Measurements from ENCODE around the gene VAMP3. TPM values are rescaled to one million over a fixed set of nuclear protein-coding genes. Genes with fewer than 3 reads are reported as not detected.
A peak's percentile ranks its signal among the peaks of the same experiment; 100 is the strongest.

VAMP3 gene
- total and polyA plus RNA-seq, 4 experiments from 2014 or later: 45.6 to 67.0 (median 51.9) TPM

GRCh38 chr1:7732331-7732730 is 38.8 kb upstream of the VAMP3 start:
- no peaks in the 10 kb centered on the region for H3K27me3 ChIP-seq (ENCODE audit: insufficient read depth, low read length)
- Mint-ChIP-seq H3K9me3 (peaks cover 0 to 4% (median 0%) of the 10 kb centered on the region in 8 donors), H3K4me1 (peaks cover 0 to 4% (median 1%) of the 10 kb centered on the region in 4 donors), H3K27me3 (peaks cover 7% of the 10 kb centered on the region in 2 donors), H3K27ac (peak overlapping the region in 2 of 7 donors; percentile 12 to 43), H3K36me3 (peaks cover 0 to 8% of the 10 kb centered on the region in 2 donors), H3K4me3 (no peak overlapping the region)
- DNase-seq: no peak
- no peaks in the 10 kb centered on the region for H3K4me1 ChIP-seq (ENCODE audit: insufficient read depth, low read length)
- no peaks in the 10 kb centered on the region for H3K36me3 ChIP-seq (ENCODE audit: insufficient read depth, low read length)
- H3K9me3 ChIP-seq (ENCODE audit: control insufficient read depth in 1 of 2, low read length in 2 of 2): no peaks in the 10 kb centered on the region
- no peak overlapping the region for H3K4me3 ChIP-seq (ENCODE audit: low read length in 2 of 2)
- ChIA-PET POLR2A (ENCODE audit: partially characterized antibody) (no interaction called here), CTCF (ENCODE audit: partially characterized antibody) (interaction anchor here (2.0 kb wide), 1 partner anchor 20 kb away, joined by 7 read pairs; no protein-coding TSS in a partner anchor)
- H3K27ac ChIP-seq (ENCODE audit: low read depth, low read length): no peak overlapping the region
- intact Hi-C loops (cut with micrococcal nuclease): no loop called here

GRCh38 chr1:7733276-7733675 is 37.8 kb upstream of the VAMP3 start:
- Histone ChIP-seq H3K4me3 (ENCODE audit: low read length in 2 of 2) (no peak overlapping the region), H3K27me3 (ENCODE audit: insufficient read depth, low read length) (no peaks in the 10 kb centered on the region), H3K9me3 (ENCODE audit: control insufficient read depth in 1 of 2, low read length in 2 of 2) (no peaks in the 10 kb centered on the region), H3K4me1 (ENCODE audit: insufficient read depth, low read length) (no peaks in the 10 kb centered on the region), H3K27ac (ENCODE audit: low read depth, low read length) (no peak overlapping the region), H3K36me3 (ENCODE audit: insufficient read depth, low read length) (no peaks in the 10 kb centered on the region)
- H3K27ac Mint-ChIP-seq: no peak overlapping the region
- peaks cover 0 to 4% (median 1%) of the 10 kb centered on the region in 4 donors for H3K4me1 Mint-ChIP-seq
- no peak overlapping the region for H3K4me3 Mint-ChIP-seq
- peaks cover 0 to 4% (median 0%) of the 10 kb centered on the region in 8 donors for H3K9me3 Mint-ChIP-seq
- intact Hi-C loops (cut with micrococcal nuclease): no loop called here
- ChIA-PET CTCF (ENCODE audit: partially characterized antibody) (interaction anchor here (2.0 kb wide), 1 partner anchor 19 kb away, joined by 7 read pairs; no protein-coding TSS in a partner anchor), POLR2A (ENCODE audit: partially characterized antibody) (no interaction called here)
- H3K27me3 Mint-ChIP-seq: peaks cover 8 to 10% of the 10 kb centered on the region in 2 donors
- no peak for DNase-seq
- peaks cover 0 to 17% of the 10 kb centered on the region in 2 donors for H3K36me3 Mint-ChIP-seq

- Mint-ChIP-seq H3K27ac (no peak overlapping the region), H3K4me3 (no peak overlapping the region), H3K27me3 (peaks cover 3 to 5% of the 10 kb centered on the region in 2 donors), H3K4me1 (no peaks in the 10 kb centered on the region), H3K9me3 (peaks cover 0 to 5% (median 0%) of the 10 kb centered on the region in 8 donors), H3K36me3 (peaks cover 0 to 25% of the 10 kb centered on the region in 2 donors)
- H3K4me3 ChIP-seq (ENCODE audit: low read length in 2 of 2): no peak overlapping the region
- no peak overlapping the region for H3K27ac ChIP-seq (ENCODE audit: low read depth, low read length)
- no peaks in the 10 kb centered on the region for H3K36me3 ChIP-seq (ENCODE audit: insufficient read depth, low read length)
- no peaks in the 10 kb centered on the region for H3K4me1 ChIP-seq (ENCODE audit: insufficient read depth, low read length)
- intact Hi-C loops (cut with micrococcal nuclease): no loop called here
- no peaks in the 10 kb centered on the region for H3K9me3 ChIP-seq (ENCODE audit: control insufficient read depth in 1 of 2, low read length in 2 of 2)
- no peaks in the 10 kb centered on the region for H3K27me3 ChIP-seq (ENCODE audit: insufficient read depth, low read length)
- DNase-seq: no peak
- ChIA-PET CTCF (ENCODE audit: partially characterized antibody) (interaction anchor here (6.8 kb wide), 1 partner anchor 15 kb away, joined by 51 read pairs; no protein-coding TSS in a partner anchor), POLR2A (ENCODE audit: partially characterized antibody) (no interaction called here)
These were observed 33.1 kb upstream of the VAMP3 start for GRCh38 chr1:7738044-7738443.

- ChIA-PET POLR2A (ENCODE audit: partially characterized antibody) (no interaction called here), CTCF (ENCODE audit: partially characterized antibody) (interaction anchor here (0.7 to 13.4 kb wide), 3 partner anchors 10 to 75 kb away, joined by 4 to 468 read pairs (median 51); no protein-coding TSS in a partner anchor)
- Histone ChIP-seq H3K27me3 (ENCODE audit: insufficient read depth, low read length) (no peaks in the 10 kb centered on the region), H3K9me3 (ENCODE audit: control insufficient read depth in 1 of 2, low read length in 2 of 2) (no peaks in the 10 kb centered on the region), H3K27ac (ENCODE audit: low read depth, low read length) (no peak overlapping the region), H3K4me1 (ENCODE audit: insufficient read depth, low read length) (peaks cover 3% of the 10 kb centered on the region), H3K4me3 (ENCODE audit: low read length in 2 of 2) (no peak overlapping the region), H3K36me3 (ENCODE audit: insufficient read depth, low read length) (no peaks in the 10 kb centered on the region)
- no peak for DNase-seq
- intact Hi-C loops (cut with micrococcal nuclease): no loop called here
- Mint-ChIP-seq H3K4me3 (no peak overlapping the region), H3K27me3 (no peaks in the 10 kb centered on the region), H3K27ac (no peak overlapping the region), H3K36me3 (peaks cover 0 to 11% of the 10 kb centered on the region in 2 donors), H3K9me3 (peaks cover 0 to 5% (median 0%) of the 10 kb centered on the region in 8 donors), H3K4me1 (peaks cover 0 to 1% (median under 1%) of the 10 kb centered on the region in 4 donors)
These were observed 27.8 kb upstream of the VAMP3 start for GRCh38 chr1:7743346-7743745.

GRCh38 chr1:7744882-7745281 is 26.2 kb upstream of the VAMP3 start:
- POLR2A ChIA-PET (ENCODE audit: partially characterized antibody): no interaction called here
- Mint-ChIP-seq H3K27ac (peak overlapping the region in 1 of 7 donors; percentile 77), H3K9me3 (no peaks in the 10 kb centered on the region), H3K4me1 (peaks cover 0 to 4% (median 3%) of the 10 kb centered on the region in 4 donors), H3K36me3 (no peaks in the 10 kb centered on the region), H3K27me3 (no peaks in the 10 kb centered on the region), H3K4me3 (no peak overlapping the region)
- DNase-seq: no peak
- H3K27ac ChIP-seq (ENCODE audit: low read depth, low read length): no peak overlapping the region
- intact Hi-C loops (cut with micrococcal nuclease): no loop called here
- no peaks in the 10 kb centered on the region for H3K27me3 ChIP-seq (ENCODE audit: insufficient read depth, low read length)
- H3K4me1 ChIP-seq (ENCODE audit: insufficient read depth, low read length): peaks cover 13% of the 10 kb centered on the region
- no peaks in the 10 kb centered on the region for H3K36me3 ChIP-seq (ENCODE audit: insufficient read depth, low read length)
- no peak overlapping the region for H3K4me3 ChIP-seq (ENCODE audit: low read length in 2 of 2)
- CTCF ChIA-PET (ENCODE audit: partially characterized antibody): interaction anchor here (13.4 kb wide), 1 partner anchor 76 kb away, joined by 468 read pairs; no protein-coding TSS in a partner anchor
- no peaks in the 10 kb centered on the region for H3K9me3 ChIP-seq (ENCODE audit: control insufficient read depth in 1 of 2, low read length in 2 of 2)

GRCh38 chr1:7745783-7746182 is 25.3 kb upstream of the VAMP3 start:
- no peak overlapping the region for H3K4me3 ChIP-seq (ENCODE audit: low read length in 2 of 2)
- intact Hi-C loops (cut with micrococcal nuclease): no loop called here
- H3K27ac ChIP-seq (ENCODE audit: low read depth, low read length): no peak overlapping the region
- H3K27ac Mint-ChIP-seq: peak overlapping the region in 3 of 7 donors; percentile 6 to 62 (median 19)
- no peaks in the 10 kb centered on the region for H3K9me3 Mint-ChIP-seq
- no peaks in the 10 kb centered on the region for H3K36me3 ChIP-seq (ENCODE audit: insufficient read depth, low read length)
- H3K9me3 ChIP-seq (ENCODE audit: control insufficient read depth in 1 of 2, low read length in 2 of 2): no peaks in the 10 kb centered on the region
- H3K27me3 Mint-ChIP-seq: peaks cover 0 to 1% of the 10 kb centered on the region in 2 donors
- no peaks in the 10 kb centered on the region for H3K36me3 Mint-ChIP-seq
- POLR2A ChIA-PET (ENCODE audit: partially characterized antibody): no interaction called here
- H3K27me3 ChIP-seq (ENCODE audit: insufficient read depth, low read length): no peaks in the 10 kb centered on the region
- H3K4me1 Mint-ChIP-seq: peaks cover 0 to 8% (median 3%) of the 10 kb centered on the region in 4 donors
- peaks cover 13% of the 10 kb centered on the region for H3K4me1 ChIP-seq (ENCODE audit: insufficient read depth, low read length)
- CTCF ChIA-PET (ENCODE audit: partially characterized antibody): interaction anchor here (13.4 kb wide), 1 partner anchor 77 kb away, joined by 468 read pairs; no protein-coding TSS in a partner anchor
- no peak overlapping the region for H3K4me3 Mint-ChIP-seq
- no peak for DNase-seq

GRCh38 chr1:7747605-7748004 is 23.5 kb upstream of the VAMP3 start:
- POLR2A ChIA-PET (ENCODE audit: partially characterized antibody): interaction anchor here (2.3 to 2.5 kb wide), 2 partner anchors 42 to 67 kb away, joined by 8 to 22 read pairs; no protein-coding TSS in a partner anchor

More at GRCh38 chr1:7747605-7748004, 23.5 kb upstream of the VAMP3 start:
- intact Hi-C loops (cut with micrococcal nuclease): no loop called here
- no peaks in the 10 kb centered on the region for H3K36me3 ChIP-seq (ENCODE audit: insufficient read depth, low read length)
- H3K9me3 ChIP-seq (ENCODE audit: control insufficient read depth in 1 of 2, low read length in 2 of 2): no peaks in the 10 kb centered on the region
- Mint-ChIP-seq H3K4me1 (peaks cover 10 to 26% (median 15%) of the 10 kb centered on the region in 4 donors), H3K36me3 (no peaks in the 10 kb centered on the region), H3K9me3 (no peaks in the 10 kb centered on the region), H3K27me3 (peaks cover 0 to 1% of the 10 kb centered on the region in 2 donors), H3K27ac (no peak overlapping the region), H3K4me3 (no peak overlapping the region)
- H3K27ac ChIP-seq (ENCODE audit: low read depth, low read length): no peak overlapping the region
- H3K4me1 ChIP-seq (ENCODE audit: insufficient read depth, low read length): peaks cover 29% of the 10 kb centered on the region
- CTCF ChIA-PET (ENCODE audit: partially characterized antibody): interaction anchor here (13.4 kb wide), 1 partner anchor 79 kb away, joined by 468 read pairs; no protein-coding TSS in a partner anchor
- H3K4me3 ChIP-seq (ENCODE audit: low read length in 2 of 2): no peak overlapping the region
- no peaks in the 10 kb centered on the region for H3K27me3 ChIP-seq (ENCODE audit: insufficient read depth, low read length)
- DNase-seq: peak in 4 of 5 donors; percentile 6 to 48 (median 28)

Measured in CD4-positive, alpha-beta memory T cell (primary cell).